Large intestine (tissue), 3 donors: Measurements from ENCODE around the gene PAPPA. TPM values are rescaled to one million over a fixed set of nuclear protein-coding genes. Genes with fewer than 3 reads are reported as not detected.

Experiments
- DNase-seq, 2 donors: peaks; one replicate each; pipeline versions ENCODE4 v3.0.0 to v3.0.0-alpha.2; 2013
- H3K27ac ChIP-seq: one replicate; pipeline ENCODE4 v1.5.1; 2013; ENCODE audit warnings: low read length
- H3K27me3 ChIP-seq: 2 replicates; pipeline ENCODE4 v1.6.1; 2013; ENCODE audit warnings: low read length; ENCODE audit not compliant: control insufficient read depth, insufficient read depth
- H3K36me3 ChIP-seq: 2 replicates; pipeline ENCODE4 v1.6.1; 2013; ENCODE audit warnings: low read length; ENCODE audit not compliant: control insufficient read depth, insufficient read depth
- H3K4me1 ChIP-seq: one replicate; pipeline ENCODE4 v1.6.1; 2013; ENCODE audit warnings: low read length; ENCODE audit not compliant: control insufficient read depth, insufficient read depth
- H3K4me3 ChIP-seq: one replicate; pipeline ENCODE4 v1.5.1; 2013; ENCODE audit warnings: low read length
- H3K9me3 ChIP-seq: one replicate; pipeline ENCODE4 v1.6.1; 2013; ENCODE audit warnings: mild to moderate bottlenecking, low read depth, low read length, moderate library complexity; ENCODE audit not compliant: control insufficient read depth
- WGBS: methylation state at CpG from one replicate; pipeline ENCODE4 v1.1.5; 2013; ENCODE audit warnings: low lambda C conversion rate; ENCODE audit not compliant: insufficient coverage; 5-methylcytosine and 5-hydroxymethylcytosine counted together
- polyA plus RNA-seq: library from polyadenylated mRNA; unstranded; fragments of 120-200 nt; gene quantifications from one replicate; pipeline ENCODE4 v1.2.1, GENCODE V29; 2013

The PAPPA gene
- polyA plus RNA-seq, 1 donor = 2.2 TPM

DNA sequence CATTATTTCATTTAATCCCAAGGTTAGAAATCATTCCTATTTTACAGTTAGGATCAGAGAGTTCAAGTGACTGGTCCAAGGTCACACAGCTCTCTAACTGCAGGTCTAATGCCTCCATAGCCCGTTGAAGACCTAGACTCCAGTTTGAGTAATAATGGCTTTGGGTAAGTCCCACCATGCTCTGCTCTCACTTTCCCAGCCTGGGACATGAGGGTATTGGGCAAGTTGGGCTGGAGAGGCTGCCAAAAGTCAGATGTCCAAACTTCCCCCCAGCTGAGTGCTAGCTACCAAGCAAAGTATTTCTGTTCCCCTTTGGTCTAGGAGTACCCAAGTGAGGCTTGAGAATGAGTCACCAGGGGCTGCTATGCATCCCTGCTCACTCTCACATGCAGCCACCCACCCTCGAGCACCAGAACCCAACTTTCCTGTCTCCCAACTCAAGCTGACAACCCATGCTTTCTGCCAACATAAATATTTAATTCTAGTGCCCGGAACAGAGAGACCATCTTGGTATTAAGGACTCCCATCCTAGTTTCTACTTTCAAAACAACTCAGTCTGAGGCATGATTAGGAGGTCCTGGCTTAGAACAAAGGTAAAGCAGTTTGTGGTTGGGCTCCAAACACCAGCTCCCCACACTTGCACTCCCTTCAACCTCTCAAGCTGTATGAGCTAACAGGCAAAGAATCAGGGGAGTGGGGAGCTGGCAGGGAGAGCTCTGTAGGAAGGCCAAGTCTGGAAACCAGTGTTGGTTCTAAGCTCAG, 297.0 kb downstream of the PAPPA start:
- H3K27ac ChIP-seq = no peak overlapping the region
- DNase-seq = no peak

GRCh38 chr9:116451500-116452115, 298.0 kb downstream of the PAPPA start:
- no peaks in the 10 kb centered on the region for H3K36me3 ChIP-seq
- H3K27me3 ChIP-seq = no peaks in the 10 kb centered on the region
- H3K27ac ChIP-seq = no peak overlapping the region
- no peaks in the 10 kb centered on the region for H3K4me1 ChIP-seq
- H3K4me3 ChIP-seq = no peak overlapping the region
- H3K9me3 ChIP-seq = peaks cover 3% of the 10 kb centered on the region
- DNase-seq = no peak
- WGBS = 86% methylated on average over 2 of the region's 2 CpGs

More for the DNA sequence above, 297.0 kb downstream of the PAPPA start:
- H3K36me3 ChIP-seq = no peaks in the 10 kb centered on the region
- 80% methylated on average over 1 of the region's 3 CpGs for WGBS
- H3K4me3 ChIP-seq = no peak overlapping the region
- H3K4me1 ChIP-seq = no peaks in the 10 kb centered on the region
- H3K27me3 ChIP-seq = no peaks in the 10 kb centered on the region
- no peaks in the 10 kb centered on the region for H3K9me3 ChIP-seq
